Measurements from ENCODE around the gene NTNG2. TPM values are rescaled to one million over a fixed set of nuclear protein-coding genes. Genes with fewer than 3 reads are reported as not detected.

NTNG2 gene
- total RNA-seq, 1 experiment from 2014 or later, result 6.0 TPM

DNA sequence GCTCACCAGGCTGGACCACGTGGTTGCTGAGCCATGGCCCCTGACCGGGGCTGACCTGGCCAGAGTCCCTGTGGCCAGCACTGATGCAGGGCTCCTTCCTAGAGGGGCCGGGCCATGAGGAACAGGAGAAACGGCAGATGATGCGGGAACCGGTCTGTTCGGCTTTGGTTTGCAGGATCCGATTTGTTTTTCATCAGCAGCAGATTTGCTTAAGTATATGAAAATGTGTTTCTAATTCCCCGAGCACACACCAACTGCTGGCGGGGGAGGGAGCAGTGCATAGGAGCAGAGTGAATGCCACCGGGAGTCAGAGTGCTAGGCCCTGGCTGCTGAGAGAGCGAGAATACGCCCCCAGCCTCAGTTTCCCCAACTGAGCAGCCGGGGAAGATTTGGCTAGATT is 13.6 kb downstream of the NTNG2 start:
- Histone ChIP-seq H2AFZ (ENCODE audit: low read length) (no peak overlapping the region), H3K27me3 (ENCODE audit: low read length) (no peaks in the 10 kb centered on the region), H3K9me2 (replicated peaks; ENCODE audit: low read length) (no peaks in the 10 kb centered on the region), H3K4me2 (ENCODE audit: low read length) (no peak overlapping the region), H3K9me3 (ENCODE audit: low read length) (no peaks in the 10 kb centered on the region), H3K4me1 (ENCODE audit: insufficient read depth, low read length) (no peaks in the 10 kb centered on the region), H3K36me3 (ENCODE audit: low read depth, low read length) (no peaks in the 10 kb centered on the region), H3K9ac (ENCODE audit: low read length) (no peak overlapping the region), H3F3A (ENCODE audit: low read length, unreplicated experiment) (no peaks in the 10 kb centered on the region), H3K79me2 (ENCODE audit: low read length) (no peaks in the 10 kb centered on the region), H4K20me1 (ENCODE audit: low read length) (no peaks in the 10 kb centered on the region), H3K4me3 (ENCODE audit: low read length) (no peak overlapping the region), H3K27ac (ENCODE audit: low read length) (no peak overlapping the region)
- ChIA-PET POLR2A (ENCODE audit: unreplicated experiment) (no interaction called here), CTCF (no interaction called here)
- no TSS peak for BruUV-seq (replicated peaks)
- intact Hi-C loops (cut with micrococcal nuclease), result no loop called here
- DNase-seq, result no peak
- no peak for TF ChIP-seq EZH2 (IDR thresholded peaks at IDR 0.05; ENCODE audit: low read length, unreplicated experiment)
- TF ChIP-seq EZH2phosphoT487 (IDR thresholded peaks at IDR 0.05; ENCODE audit: borderline replicate concordance, low read length), result no peak
- TF ChIP-seq, protein P1, sequence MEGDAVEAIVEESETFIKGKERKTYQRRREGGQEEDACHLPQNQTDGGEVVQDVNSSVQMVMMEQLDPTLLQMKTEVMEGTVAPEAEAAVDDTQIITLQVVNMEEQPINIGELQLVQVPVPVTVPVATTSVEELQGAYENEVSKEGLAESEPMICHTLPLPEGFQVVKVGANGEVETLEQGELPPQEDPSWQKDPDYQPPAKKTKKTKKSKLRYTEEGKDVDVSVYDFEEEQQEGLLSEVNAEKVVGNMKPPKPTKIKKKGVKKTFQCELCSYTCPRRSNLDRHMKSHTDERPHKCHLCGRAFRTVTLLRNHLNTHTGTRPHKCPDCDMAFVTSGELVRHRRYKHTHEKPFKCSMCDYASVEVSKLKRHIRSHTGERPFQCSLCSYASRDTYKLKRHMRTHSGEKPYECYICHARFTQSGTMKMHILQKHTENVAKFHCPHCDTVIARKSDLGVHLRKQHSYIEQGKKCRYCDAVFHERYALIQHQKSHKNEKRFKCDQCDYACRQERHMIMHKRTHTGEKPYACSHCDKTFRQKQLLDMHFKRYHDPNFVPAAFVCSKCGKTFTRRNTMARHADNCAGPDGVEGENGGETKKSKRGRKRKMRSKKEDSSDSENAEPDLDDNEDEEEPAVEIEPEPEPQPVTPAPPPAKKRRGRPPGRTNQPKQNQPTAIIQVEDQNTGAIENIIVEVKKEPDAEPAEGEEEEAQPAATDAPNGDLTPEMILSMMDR (conservative IDR thresholded peaks at IDR 0.05; ENCODE audit: low read depth, low read length), result no peak
- no peak for ATAC-seq

DNA sequence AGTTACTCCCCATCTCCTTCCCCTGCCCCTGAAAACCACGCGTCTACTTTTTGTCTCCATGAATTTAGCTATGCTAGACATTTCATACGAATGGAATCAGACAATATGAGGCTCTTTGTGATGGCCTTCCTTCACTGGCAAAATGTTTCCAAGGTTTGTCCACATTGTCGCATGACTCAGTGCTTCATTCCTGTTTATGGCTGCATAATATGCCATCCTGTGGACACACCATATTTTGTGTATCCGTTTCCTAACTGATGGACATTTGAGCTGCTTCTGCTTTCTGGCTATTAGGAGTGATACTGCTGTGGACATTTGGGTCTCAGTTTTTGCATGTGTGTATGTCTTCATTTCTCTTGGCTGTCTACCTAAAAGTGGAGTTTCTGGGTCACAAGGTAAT is 14.5 kb downstream of the NTNG2 start:
- no TSS peak for BruUV-seq (replicated peaks)
- Histone ChIP-seq H3K4me2 (ENCODE audit: low read length) (no peak overlapping the region), H3K27ac (ENCODE audit: low read length) (no peak overlapping the region), H3F3A (ENCODE audit: low read length, unreplicated experiment) (no peaks in the 10 kb centered on the region), H3K4me3 (ENCODE audit: low read length) (no peak overlapping the region), H3K9ac (ENCODE audit: low read length) (no peak overlapping the region), H2AFZ (ENCODE audit: low read length) (no peak overlapping the region), H3K9me3 (ENCODE audit: low read length) (no peaks in the 10 kb centered on the region), H3K4me1 (ENCODE audit: insufficient read depth, low read length) (no peaks in the 10 kb centered on the region), H3K27me3 (ENCODE audit: low read length) (no peaks in the 10 kb centered on the region), H4K20me1 (ENCODE audit: low read length) (no peaks in the 10 kb centered on the region), H3K79me2 (ENCODE audit: low read length) (no peaks in the 10 kb centered on the region), H3K36me3 (ENCODE audit: low read depth, low read length) (no peaks in the 10 kb centered on the region), H3K9me2 (replicated peaks; ENCODE audit: low read length) (no peaks in the 10 kb centered on the region)
- ChIA-PET CTCF (no interaction called here), POLR2A (ENCODE audit: unreplicated experiment) (no interaction called here)
- TF ChIP-seq EZH2 (IDR thresholded peaks at IDR 0.05; ENCODE audit: low read length, unreplicated experiment), result no peak
- TF ChIP-seq EZH2phosphoT487 (IDR thresholded peaks at IDR 0.05; ENCODE audit: borderline replicate concordance, low read length), result no peak
- intact Hi-C loops (cut with micrococcal nuclease), result no loop called here
- no peak for DNase-seq
- ATAC-seq, result no peak

DNA sequence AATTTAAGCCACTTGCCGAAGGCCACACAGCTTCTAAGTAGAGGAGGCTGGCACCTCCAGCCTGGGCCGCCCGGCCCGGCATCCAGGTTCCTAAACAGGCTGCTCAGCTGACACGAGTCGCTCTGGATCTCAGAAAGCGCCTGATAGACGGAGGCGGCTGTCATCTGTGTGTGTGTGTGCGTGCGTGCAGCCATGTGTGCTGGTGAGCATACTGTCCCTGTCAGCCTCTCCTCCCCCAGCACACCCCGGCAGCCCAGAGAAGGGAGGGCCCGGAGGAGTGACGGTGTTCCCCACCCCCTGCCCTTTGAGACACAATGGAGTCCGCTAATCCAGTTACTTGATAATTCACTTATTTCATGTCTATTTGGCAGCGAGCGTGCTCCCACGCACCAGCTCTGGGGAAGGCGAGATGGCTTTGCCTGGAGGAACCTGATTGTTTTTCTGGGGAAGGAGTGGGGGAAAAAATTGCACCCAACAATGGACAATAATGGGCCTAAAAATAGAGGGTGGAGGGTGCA is 20.0 kb downstream of the NTNG2 start:
- DNase-seq (no peak), ATAC-seq (no peak)
- Histone ChIP-seq H3K4me3 (ENCODE audit: low read length) (no peak overlapping the region), H3K9me2 (replicated peaks; ENCODE audit: low read length) (no peaks in the 10 kb centered on the region), H3K27ac (ENCODE audit: low read length) (no peak overlapping the region), H3K4me2 (ENCODE audit: low read length) (no peak overlapping the region), H3K9me3 (ENCODE audit: low read length) (no peaks in the 10 kb centered on the region), H3K9ac (ENCODE audit: low read length) (no peak overlapping the region), H3F3A (ENCODE audit: low read length, unreplicated experiment) (no peaks in the 10 kb centered on the region), H3K27me3 (ENCODE audit: low read length) (no peaks in the 10 kb centered on the region), H3K36me3 (ENCODE audit: low read depth, low read length) (no peaks in the 10 kb centered on the region), H4K20me1 (ENCODE audit: low read length) (no peaks in the 10 kb centered on the region), H3K79me2 (ENCODE audit: low read length) (no peaks in the 10 kb centered on the region), H2AFZ (ENCODE audit: low read length) (no peak overlapping the region), H3K4me1 (ENCODE audit: insufficient read depth, low read length) (no peaks in the 10 kb centered on the region; the same call in 1 of the 2 replicates)
- ChIA-PET CTCF (no interaction called here), POLR2A (ENCODE audit: unreplicated experiment) (no interaction called here)
- intact Hi-C loops (cut with micrococcal nuclease), result no loop called here
- BruUV-seq (replicated peaks), result no TSS peak
- TF ChIP-seq, protein P1 (conservative IDR thresholded peaks at IDR 0.05; ENCODE audit: low read depth, low read length), result no peak
- no peak for TF ChIP-seq EZH2 (IDR thresholded peaks at IDR 0.05; ENCODE audit: low read length, unreplicated experiment)
- no peak for TF ChIP-seq EZH2phosphoT487 (IDR thresholded peaks at IDR 0.05; ENCODE audit: borderline replicate concordance, low read length)
